Measurements from ENCODE around the gene PAK3. TPM values are rescaled to one million over a fixed set of nuclear protein-coding genes. Genes with fewer than 3 reads are reported as not detected.
A peak's percentile ranks its signal among the peaks of the same experiment; 100 is the strongest.

PAK3 gene
- total RNA-seq, 1 experiment from 2014 or later: 7.5 TPM

- Histone ChIP-seq H2BK120ac (ENCODE audit: low read depth, low read length, poor library complexity, severe bottlenecking) (no peak overlapping the region), H2AK5ac (ENCODE audit: insufficient read length, low read length) (no peak overlapping the region)
- TF ChIP-seq CTCF (conservative IDR thresholded peaks at IDR 0.05): no peak
Measured at GRCh38 chrX:111181951-111182350, 86.0 kb downstream of the PAK3 start.

More at GRCh38 chrX:111181951-111182350, 86.0 kb downstream of the PAK3 start:
- Histone ChIP-seq H3K9me3 (ENCODE audit: control insufficient read depth, low read depth, low read length) (no peaks in the 10 kb centered on the region), H3K9ac (ENCODE audit: extremely low read depth, insufficient read length, low read length) (no peak overlapping the region), H3K79me2 (ENCODE audit: insufficient read depth, low read length) (no peaks in the 10 kb centered on the region), H3T11ph (ENCODE audit: low read length) (no peak overlapping the region), H3K23ac (ENCODE audit: insufficient read length, low read depth, low read length) (no peak overlapping the region), H4K91ac (ENCODE audit: insufficient read length, low read depth, low read length) (no peak overlapping the region), H3K79me1 (ENCODE audit: insufficient read depth, low read depth, low read length, poor library complexity, severe bottlenecking) (no peaks in the 10 kb centered on the region), H4K20me1 (ENCODE audit: control insufficient read depth, insufficient read depth, insufficient read length) (no peaks in the 10 kb centered on the region), H2AFZ (ENCODE audit: low read length) (no peak overlapping the region), H3K56ac (ENCODE audit: insufficient read length, low read depth, low read length) (no peak overlapping the region), H3K27me3 (ENCODE audit: insufficient read depth, low read length) (no peaks in the 10 kb centered on the region), H2BK12ac (ENCODE audit: insufficient read length, low read depth, low read length) (no peak overlapping the region), H3K23me2 (ENCODE audit: insufficient read length, low read depth, low read length, poor library complexity, severe bottlenecking) (no peaks in the 10 kb centered on the region), H2BK20ac (ENCODE audit: low read depth, low read length, poor library complexity, severe bottlenecking) (no peak overlapping the region), H4K5ac (ENCODE audit: insufficient read length, low read depth, low read length) (no peak overlapping the region), H3K14ac (ENCODE audit: insufficient read depth, low read length) (no peak overlapping the region), H2BK5ac (ENCODE audit: insufficient read length, low read length) (no peak overlapping the region), H3K4ac (ENCODE audit: low read depth, low read length) (no peak overlapping the region), H2BK15ac (ENCODE audit: low read depth, low read length) (no peak overlapping the region), H4K8ac (replicated peaks; ENCODE audit: insufficient read length, low read depth, low read length) (no peak overlapping the region), H3K4me2 (ENCODE audit: insufficient read depth, insufficient read length, low read length) (peak overlapping the region; percentile 37), H3K4me1 (ENCODE audit: insufficient read depth, low read length) (no peaks in the 10 kb centered on the region; the same call in 1 of the 2 replicates), H3K18ac (ENCODE audit: insufficient read length, low read depth, low read length) (no peak overlapping the region), H3K27ac (ENCODE audit: insufficient read length, low read depth, low read length) (no peak overlapping the region)
- WGBS (ENCODE audit: extremely low coverage, insufficient read length, low lambda C conversion rate): no CpG with 5 or more reads among the region's 3 CpGs
- H3K4me3 Mint-ChIP-seq: no peak overlapping the region
- DNase-seq: no peak
- peaks cover 24 to 41% of the 10 kb centered on the region in 2 experiments for H3K4me1 Mint-ChIP-seq
- H3K9me3 Mint-ChIP-seq: no peaks in the 10 kb centered on the region; a peak in 1 of 5 replicates
- H3K36me3 Mint-ChIP-seq (ENCODE audit: insufficient read depth in 1 of 3, low read depth in 3 of 3): peaks cover 0 to 7% (median 3%) of the 10 kb centered on the region in 3 experiments; a peak in 3 of 7 replicates
- H3K27me3 Mint-ChIP-seq (ENCODE audit: low read depth): no peaks in the 10 kb centered on the region
- H3K27ac Mint-ChIP-seq: peak overlapping the region; percentile 33 to 87 (median 50); a peak in 4 of 7 replicates
